Tibial nerve (tissue), 3 donors: Measurements from ENCODE around the gene MBD5.

Source experiments
- CTCF ChIP-seq, 5 experiments: fragments of 200-600 bp in 3 of 5; fragments of 450-650 bp in 2 of 5; sonication (generic) in 3 of 5; IDR thresholded peaks; one replicate each; pipeline ENCODE4 v1.5.1; 2016 to 2019; ENCODE audit warnings: antibody characterized with exemption in 5 of 5, mild to moderate bottlenecking in 3 of 5, moderate library complexity in 2 of 5
- POLR2A ChIP-seq, 2 donors: fragments of 450-650 bp; IDR thresholded peaks; one replicate each; pipeline ENCODE4 v1.6.1; 2017; ENCODE audit warnings: antibody characterized with exemption in 2 of 2, mild to moderate bottlenecking in 2 of 2, moderate library complexity in 2 of 2

- TF ChIP-seq CTCF (IDR thresholded peaks at IDR 0.05) = no peak
- no peak for TF ChIP-seq POLR2A (IDR thresholded peaks at IDR 0.05)
Measured at GRCh38 chr2:148207111-148207510, 186.2 kb downstream of the MBD5 start.
